Hair follicle dermal papilla cell (primary cell): ENCODE results near the gene HOXA3. TPM values are rescaled to one million over a fixed set of nuclear protein-coding genes. Genes with fewer than 3 reads are reported as not detected.

ENCODE experiments used
- small RNA-seq: library from RNA; depleted of rRNA; stranded (forward); fragments of <200 nt; gene quantifications from one replicate; pipeline ENCODE3, GENCODE V24; 2012
- total RNA-seq: library from RNA; depleted of rRNA; stranded (reverse); fragments of >200 nt; gene quantifications from 2 replicates; pipeline ENCODE4 v1.2.3, GENCODE V29; 2012

Gene HOXA3
- total RNA-seq, 1 donor: not detected

Small RNA genes lying within 50 kb of the gene (small RNA-seq; reads per million reads assigned to genes)
- gene AC004080.5 (not detected), gene RF01977 (not detected), gene RF02140 (not detected), gene RF02141 (not detected)

Other genes with a start within 250 kb of the HOXA3 start
- gene HOXA1, start 56.6 kb downstream of the HOXA3 start, total RNA-seq: under 0.01 TPM in 1 of 2 replicates, not detected in the other
- gene HOXA2, start 49.9 kb downstream of the HOXA3 start, total RNA-seq: 0.12 and 0.32 TPM in 2 replicates
- not detected in 2 replicates for gene HOXA4, start 21.8 kb downstream of the HOXA3 start, total RNA-seq
- not detected in 2 replicates for gene HOXA5, start 8.9 kb downstream of the HOXA3 start, total RNA-seq
- gene HOXA6, start 4.8 kb downstream of the HOXA3 start, total RNA-seq: not detected in 2 replicates
- not detected in 2 replicates for gene HOXA7, start 4.1 kb upstream of the HOXA3 start, total RNA-seq
- gene HOXA9, start 13.0 kb upstream of the HOXA3 start, total RNA-seq: 0.36 TPM in 1 of 2 replicates, not detected in the other
- gene HOXA10, start 21.7 kb upstream of the HOXA3 start, total RNA-seq: not detected in 2 replicates
- not detected in 2 replicates for gene HOXA11, start 32.6 kb upstream of the HOXA3 start, total RNA-seq
- not detected in 2 replicates for gene HOXA13, start 47.5 kb upstream of the HOXA3 start, total RNA-seq
- not detected in 2 replicates for gene EVX1, start 90.2 kb upstream of the HOXA3 start, total RNA-seq